ENCODE data around the gene VAV3. TPM values are rescaled to one million over a fixed set of nuclear protein-coding genes. Genes with fewer than 3 reads are reported as not detected.

Gene VAV3
- total and polyA plus RNA-seq, 9 of the 15 experiments (the other 6 are each of a cell fraction or from before 2014, with no cell fraction given): not detected

DNA sequence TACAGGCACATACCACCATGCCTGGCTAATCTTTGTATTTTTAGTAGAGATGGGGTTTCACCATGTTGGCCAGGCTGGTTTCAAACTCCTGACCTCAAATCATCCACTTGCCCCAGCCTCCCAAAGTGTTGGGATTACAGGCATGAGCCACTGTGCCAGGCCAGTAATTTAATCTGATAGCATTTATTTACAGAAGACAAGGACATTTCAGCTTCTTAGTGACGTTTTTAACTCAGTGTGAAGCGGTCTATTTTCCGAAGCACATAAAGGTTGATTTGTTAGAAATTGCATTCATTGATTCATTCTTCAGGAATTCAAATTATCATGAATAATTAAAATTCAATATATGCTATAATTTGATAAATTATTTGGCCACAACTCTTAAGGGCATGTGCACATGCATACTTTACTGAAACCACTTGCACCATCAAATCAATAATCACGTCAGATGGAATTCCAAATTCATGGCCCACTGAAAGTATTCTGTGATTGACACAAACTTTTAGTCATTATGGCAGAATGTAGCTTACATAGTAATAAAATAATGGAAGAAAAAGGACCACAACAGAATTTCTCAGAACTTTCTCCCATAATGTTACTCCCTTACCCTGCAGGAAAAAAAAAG is 339.5 kb downstream of the VAV3 start:
- Histone ChIP-seq H3K9me3 (replicated peaks; ENCODE audit: control insufficient read depth, insufficient read depth, low read depth, low read length) (no peaks in the 10 kb centered on the region), H3K79me2 (ENCODE audit: control insufficient read depth, insufficient read depth, low read length) (no peaks in the 10 kb centered on the region), H3K4me1 (replicated peaks in 1 of 2; ENCODE audit: control insufficient read depth in 2 of 2, insufficient read depth in 2 of 2, low read length in 2 of 2) (no peaks in the 10 kb centered on the region), H3K36me3 (ENCODE audit: control insufficient read depth, insufficient read depth, low read length) (no peaks in the 10 kb centered on the region), H3K4me3 (no peak overlapping the region), H4K20me1 (replicated peaks; ENCODE audit: control insufficient read depth, insufficient read depth, low read length) (no peaks in the 10 kb centered on the region), H3K27me3 (ENCODE audit: control insufficient read depth in 2 of 2, insufficient read depth in 2 of 2, low read length in 2 of 2) (no peaks in the 10 kb centered on the region), H3K9me1 (ENCODE audit: control insufficient read depth, insufficient read depth, low read length) (no peaks in the 10 kb centered on the region), H3K27ac (ENCODE audit: extremely low read depth, low read depth, low read length) (no peak overlapping the region), H3K4me2 (ENCODE audit: insufficient read depth, low read length) (no peak overlapping the region), H3K9ac (ENCODE audit: insufficient read depth in 1 of 2, low read depth in 2 of 2, low read length in 2 of 2) (no peak overlapping the region), H2AFZ (ENCODE audit: low read depth, low read length) (no peak overlapping the region)
- intact Hi-C loops (cut with micrococcal nuclease) (no loop called here), in situ Hi-C loops (cut with MboI) (no loop called here)
- ChIA-PET CTCF (ENCODE audit: low intra/inter-chr PET ratio) (no interaction called here), POLR2A (no interaction called here)
- no peak for DNase-seq (ENCODE audit: extremely low read depth in 1 of 4, low spot score in 3 of 4)
- ATAC-seq: no peak
- FAIRE-seq: no peak
- WGBS (ENCODE audit: insufficient coverage, low coverage, missing lambda C conversion rate): 2% methylated on average over 4 of the region's 4 CpGs
- BruUV-seq (replicated peaks): no TSS peak
- no peak for TF ChIP-seq SMARCA5 (IDR thresholded peaks at IDR 0.05)
- TF ChIP-seq, protein P1, sequence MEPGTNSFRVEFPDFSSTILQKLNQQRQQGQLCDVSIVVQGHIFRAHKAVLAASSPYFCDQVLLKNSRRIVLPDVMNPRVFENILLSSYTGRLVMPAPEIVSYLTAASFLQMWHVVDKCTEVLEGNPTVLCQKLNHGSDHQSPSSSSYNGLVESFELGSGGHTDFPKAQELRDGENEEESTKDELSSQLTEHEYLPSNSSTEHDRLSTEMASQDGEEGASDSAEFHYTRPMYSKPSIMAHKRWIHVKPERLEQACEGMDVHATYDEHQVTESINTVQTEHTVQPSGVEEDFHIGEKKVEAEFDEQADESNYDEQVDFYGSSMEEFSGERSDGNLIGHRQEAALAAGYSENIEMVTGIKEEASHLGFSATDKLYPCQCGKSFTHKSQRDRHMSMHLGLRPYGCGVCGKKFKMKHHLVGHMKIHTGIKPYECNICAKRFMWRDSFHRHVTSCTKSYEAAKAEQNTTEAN (CRISPR knock-in tag; IDR thresholded peaks at IDR 0.05): no peak
- TF ChIP-seq ETV5 (CRISPR knock-in tag; IDR thresholded peaks at IDR 0.05; ENCODE audit: low read depth): no peak
- no peak for TF ChIP-seq ZNF551 (CRISPR knock-in tag; IDR thresholded peaks at IDR 0.05)
- TF ChIP-seq, protein P2, sequence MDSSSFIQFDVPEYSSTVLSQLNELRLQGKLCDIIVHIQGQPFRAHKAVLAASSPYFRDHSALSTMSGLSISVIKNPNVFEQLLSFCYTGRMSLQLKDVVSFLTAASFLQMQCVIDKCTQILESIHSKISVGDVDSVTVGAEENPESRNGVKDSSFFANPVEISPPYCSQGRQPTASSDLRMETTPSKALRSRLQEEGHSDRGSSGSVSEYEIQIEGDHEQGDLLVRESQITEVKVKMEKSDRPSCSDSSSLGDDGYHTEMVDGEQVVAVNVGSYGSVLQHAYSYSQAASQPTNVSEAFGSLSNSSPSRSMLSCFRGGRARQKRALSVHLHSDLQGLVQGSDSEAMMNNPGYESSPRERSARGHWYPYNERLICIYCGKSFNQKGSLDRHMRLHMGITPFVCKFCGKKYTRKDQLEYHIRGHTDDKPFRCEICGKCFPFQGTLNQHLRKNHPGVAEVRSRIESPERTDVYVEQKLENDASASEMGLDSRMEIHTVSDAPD (CRISPR knock-in tag; IDR thresholded peaks at IDR 0.05): no peak
- TF ChIP-seq ZNF274 (IDR thresholded peaks at IDR 0.05; ENCODE audit: borderline replicate concordance, low read depth, low read length): no peak
- no peak for TF ChIP-seq ELF1 (tag; IDR thresholded peaks at IDR 0.05)
- no peak for TF ChIP-seq E2F5 (CRISPR knock-in tag; IDR thresholded peaks at IDR 0.05)
- TF ChIP-seq DMBX1 (CRISPR knock-in tag; IDR thresholded peaks at IDR 0.05; ENCODE audit: borderline replicate concordance): no peak
- TF ChIP-seq NEUROD1 (IDR thresholded peaks at IDR 0.05; ENCODE audit: borderline replicate concordance, low read depth, low read length, partially characterized antibody): no peak
- no peak for TF ChIP-seq PHTF2 (CRISPR knock-in tag; IDR thresholded peaks at IDR 0.05)
